Islet precursor cell (in vitro differentiated cells): ENCODE measurements around the gene MRM2.

ENCODE experiments used
- DNase-seq: peaks from one replicate; pipeline ENCODE4 v3.0.0-alpha.2; 2018

MRM2 gene

GRCh38 chr7:2201686-2202360, 40.2 kb downstream of the MRM2 start:
- DNase-seq: peak; percentile 38

- DNase-seq: no peak
Observed at GRCh38 chr7:2201128-2201527, 40.9 kb downstream of the MRM2 start.

- no peak for DNase-seq
Observed at GRCh38 chr7:2200584-2200980, 41.4 kb downstream of the MRM2 start.

GRCh38 chr7:2199956-2200583, 41.9 kb downstream of the MRM2 start:
- DNase-seq: peak; percentile 45

GRCh38 chr7:2199528-2199927, 42.5 kb downstream of the MRM2 start:
- DNase-seq: no peak

GRCh38 chr7:2198760-2199159, 43.2 kb downstream of the MRM2 start:
- peak; percentile 43 for DNase-seq

- DNase-seq: peak; percentile 49
Observed at GRCh38 chr7:2198206-2198605, 43.8 kb downstream of the MRM2 start.

GRCh38 chr7:2197436-2198155, 44.4 kb downstream of the MRM2 start:
- no peak for DNase-seq

GRCh38 chr7:2196381-2197378, 45.3 kb downstream of the MRM2 start:
- DNase-seq: peak; percentile 45

- DNase-seq: no peak
Observed at GRCh38 chr7:2195400-2196246, 46.4 kb downstream of the MRM2 start.

- no peak for DNase-seq
Observed at GRCh38 chr7:2193575-2194305, 48.3 kb downstream of the MRM2 start.

- peak; percentile 46 for DNase-seq
Observed at GRCh38 chr7:2192831-2193534, 49.0 kb downstream of the MRM2 start.

GRCh38 chr7:2191016-2191415, 51.0 kb downstream of the MRM2 start:
- DNase-seq: peak; percentile 64

- DNase-seq: peak; percentile 51
Observed at GRCh38 chr7:2190531-2190930, 51.5 kb downstream of the MRM2 start.

GRCh38 chr7:2186166-2186565, 55.8 kb downstream of the MRM2 start:
- no peak for DNase-seq

GRCh38 chr7:2185715-2186114, 56.3 kb downstream of the MRM2 start:
- no peak for DNase-seq
